ENCODE measurements around the gene ITK.
"Not testable (repeated sequence)": the region's sequence is repeated elsewhere in the genome, so short reads cannot be mapped to it uniquely, and the experiment has no call there.

The ITK gene

DNA sequence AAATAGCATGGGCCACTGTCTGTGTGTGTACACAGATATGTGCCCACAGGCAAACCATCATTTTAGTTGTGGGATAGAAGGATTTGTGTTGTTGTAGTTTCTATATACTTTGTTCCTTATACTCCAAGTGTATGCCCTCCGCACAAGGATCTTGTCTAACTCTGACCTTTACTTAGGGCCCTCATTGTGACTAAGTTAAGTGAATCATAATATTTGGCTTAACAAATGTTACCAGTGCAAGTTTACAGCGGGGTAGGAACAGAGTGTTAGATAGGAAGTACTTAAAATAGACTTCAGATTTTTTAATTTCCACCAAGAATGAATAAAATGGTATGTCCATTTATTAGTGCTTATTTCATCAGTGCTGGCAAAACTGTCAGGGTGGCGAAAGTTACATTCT lies 55.8 kb downstream of the ITK start:
- no peak for TF ChIP-seq FOXP2 (optimal IDR thresholded peaks at IDR 0.05; ENCODE audit: control extremely low read depth, extremely low read length, insufficient read depth)
- no peak for TF ChIP-seq EZH2 (IDR thresholded peaks at IDR 0.05)
- TF ChIP-seq POLR2AphosphoS5 (IDR thresholded peaks at IDR 0.05; ENCODE audit: borderline replicate concordance, low read depth, low read length): no peak
- DNase-seq (ENCODE audit: low read depth, low spot score): no peak
- no peaks in the 10 kb centered on the region for H3K36me3 ChIP-seq (ENCODE audit: insufficient read depth, low read length)

DNA sequence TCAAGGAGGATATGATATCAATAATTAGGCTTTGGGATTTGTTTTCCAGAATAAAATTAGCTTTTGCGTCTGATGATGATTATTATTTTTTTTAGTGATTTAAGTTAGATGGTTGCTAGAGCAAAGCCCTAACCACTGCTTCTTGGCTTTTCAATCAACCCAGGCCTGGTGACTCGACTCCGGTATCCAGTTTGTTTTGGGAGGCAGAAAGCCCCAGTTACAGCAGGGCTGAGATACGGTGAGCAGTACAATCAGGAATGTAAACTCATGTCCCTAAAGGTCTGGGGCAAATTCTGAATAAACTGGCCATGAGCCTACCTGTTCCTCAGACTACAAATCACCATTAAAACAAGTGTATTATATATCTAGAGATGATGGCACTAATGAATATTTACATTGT lies 60.8 kb downstream of the ITK start:
- no peak overlapping the region for H3K27ac ChIP-seq
- H3K4me3 ChIP-seq: no peak overlapping the region
- H3K36me3 ChIP-seq (ENCODE audit: insufficient read depth, low read length): no peaks in the 10 kb centered on the region
- no peak for DNase-seq (ENCODE audit: low read depth, low spot score)
- no peaks in the 10 kb centered on the region for H3K9me3 ChIP-seq (ENCODE audit: low read depth, low read length)
- TF ChIP-seq FOXP2 (optimal IDR thresholded peaks at IDR 0.05; ENCODE audit: control extremely low read depth, extremely low read length, insufficient read depth) (no peak), EZH2 (IDR thresholded peaks at IDR 0.05) (no peak), POLR2AphosphoS5 (IDR thresholded peaks at IDR 0.05; ENCODE audit: borderline replicate concordance, low read depth, low read length) (no peak)
- no peak overlapping the region for H3K9ac ChIP-seq (ENCODE audit: insufficient read length)

More for the DNA sequence above, 55.8 kb downstream of the ITK start:
- Histone ChIP-seq H3K27ac (no peak overlapping the region), H3K9me3 (ENCODE audit: low read depth, low read length) (no peaks in the 10 kb centered on the region), H3K9ac (ENCODE audit: insufficient read length) (no peak overlapping the region), H3K4me3 (no peak overlapping the region)

- not testable (repeated sequence) for H3K4me3 ChIP-seq; DNase-seq (ENCODE audit: low read depth, low spot score); H3K9ac ChIP-seq (ENCODE audit: insufficient read length); H3K27ac ChIP-seq; H3K9me3 ChIP-seq (ENCODE audit: low read depth, low read length); H3K36me3 ChIP-seq (ENCODE audit: insufficient read depth, low read length)
Observed at GRCh38 chr5:157244704-157245103, 64.1 kb downstream of the ITK start.

GRCh38 chr5:157245476-157245875 lies 64.8 kb downstream of the ITK start:
- DNase-seq (ENCODE audit: low read depth, low spot score): no peak
- Histone ChIP-seq H3K9ac (ENCODE audit: insufficient read length) (no peak overlapping the region), H3K27ac (no peak overlapping the region), H3K4me3 (no peak overlapping the region), H3K9me3 (ENCODE audit: low read depth, low read length) (no peaks in the 10 kb centered on the region), H3K36me3 (ENCODE audit: insufficient read depth, low read length) (no peaks in the 10 kb centered on the region)
- TF ChIP-seq POLR2AphosphoS5 (IDR thresholded peaks at IDR 0.05; ENCODE audit: borderline replicate concordance, low read depth, low read length) (no peak), FOXP2 (optimal IDR thresholded peaks at IDR 0.05; ENCODE audit: control extremely low read depth, extremely low read length, insufficient read depth) (no peak), EZH2 (IDR thresholded peaks at IDR 0.05) (no peak)

DNA sequence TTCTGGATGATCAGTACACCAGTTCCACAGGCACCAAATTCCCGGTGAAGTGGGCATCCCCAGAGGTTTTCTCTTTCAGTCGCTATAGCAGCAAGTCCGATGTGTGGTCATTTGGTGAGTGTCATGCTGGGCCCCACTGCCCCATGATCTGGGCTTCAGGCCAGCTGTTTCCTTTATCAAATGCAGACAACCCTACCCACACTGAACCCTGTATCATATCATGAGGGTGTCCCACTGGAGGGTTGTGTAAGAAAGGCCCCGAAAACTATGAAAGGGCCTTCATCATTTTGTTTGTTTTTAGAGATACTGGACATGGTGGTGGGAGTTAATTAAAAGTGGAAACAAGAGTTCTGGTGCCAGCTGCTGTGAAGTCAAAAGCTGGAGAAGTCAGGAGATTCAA lies 65.2 kb downstream of the ITK start:
- no peak for TF ChIP-seq POLR2AphosphoS5 (IDR thresholded peaks at IDR 0.05; ENCODE audit: borderline replicate concordance, low read depth, low read length)
- TF ChIP-seq FOXP2 (optimal IDR thresholded peaks at IDR 0.05; ENCODE audit: control extremely low read depth, extremely low read length, insufficient read depth): no peak
- TF ChIP-seq EZH2 (IDR thresholded peaks at IDR 0.05): no peak
- Histone ChIP-seq H3K4me3 (no peak overlapping the region), H3K27ac (no peak overlapping the region), H3K36me3 (ENCODE audit: insufficient read depth, low read length) (no peaks in the 10 kb centered on the region), H3K9ac (ENCODE audit: insufficient read length) (no peak overlapping the region), H3K9me3 (ENCODE audit: low read depth, low read length) (no peaks in the 10 kb centered on the region)
- DNase-seq (ENCODE audit: low read depth, low spot score): no peak

DNA sequence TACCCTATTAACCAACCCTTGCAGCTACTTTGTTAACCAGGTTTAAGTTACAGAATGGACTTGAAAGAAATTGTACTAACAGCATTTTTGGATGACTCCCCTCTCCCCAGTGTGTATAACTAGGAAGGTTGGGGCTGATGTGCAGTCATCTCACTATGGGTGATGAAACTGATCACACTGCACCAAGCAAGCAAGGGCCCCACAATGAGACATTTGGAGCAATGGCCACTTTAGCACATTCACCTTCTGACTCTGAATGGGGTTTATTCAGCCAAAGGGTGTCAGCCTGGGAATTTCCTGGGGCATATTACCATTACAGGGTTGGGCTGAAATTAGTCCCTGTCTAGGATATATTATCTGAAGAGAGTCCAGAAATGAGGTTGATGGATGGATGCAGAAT lies 66.6 kb downstream of the ITK start:
- H3K27ac ChIP-seq: no peak overlapping the region
- no peaks in the 10 kb centered on the region for H3K36me3 ChIP-seq (ENCODE audit: insufficient read depth, low read length)
- H3K9me3 ChIP-seq (ENCODE audit: low read depth, low read length): no peaks in the 10 kb centered on the region
- no peak for TF ChIP-seq EZH2 (IDR thresholded peaks at IDR 0.05)
- TF ChIP-seq FOXP2 (optimal IDR thresholded peaks at IDR 0.05; ENCODE audit: control extremely low read depth, extremely low read length, insufficient read depth): no peak
- no peak for TF ChIP-seq POLR2AphosphoS5 (IDR thresholded peaks at IDR 0.05; ENCODE audit: borderline replicate concordance, low read depth, low read length)
- DNase-seq (ENCODE audit: low read depth, low spot score): no peak
- no peak overlapping the region for H3K4me3 ChIP-seq
- no peak overlapping the region for H3K9ac ChIP-seq (ENCODE audit: insufficient read length)

GRCh38 chr5:157248821-157249470 lies 68.3 kb downstream of the ITK start:
- TF ChIP-seq POLR2AphosphoS5 (IDR thresholded peaks at IDR 0.05; ENCODE audit: borderline replicate concordance, low read depth, low read length) (no peak), EZH2 (IDR thresholded peaks at IDR 0.05) (no peak), FOXP2 (optimal IDR thresholded peaks at IDR 0.05; ENCODE audit: control extremely low read depth, extremely low read length, insufficient read depth) (no peak)

GRCh38 chr5:157252711-157253465 lies 72.2 kb downstream of the ITK start:
- TF ChIP-seq POLR2AphosphoS5 (IDR thresholded peaks at IDR 0.05; ENCODE audit: borderline replicate concordance, low read depth, low read length): no peak
- TF ChIP-seq EZH2 (IDR thresholded peaks at IDR 0.05): no peak
- no peaks in the 10 kb centered on the region for H3K36me3 ChIP-seq (ENCODE audit: insufficient read depth, low read length)
- no peak for DNase-seq (ENCODE audit: low read depth, low spot score)
- no peak overlapping the region for H3K27ac ChIP-seq
- no peaks in the 10 kb centered on the region for H3K9me3 ChIP-seq (ENCODE audit: low read depth, low read length)
- H3K4me3 ChIP-seq: no peak overlapping the region
- no peak overlapping the region for H3K9ac ChIP-seq (ENCODE audit: insufficient read length)

More at GRCh38 chr5:157248821-157249470, 68.3 kb downstream of the ITK start:
- no peaks in the 10 kb centered on the region for H3K9me3 ChIP-seq (ENCODE audit: low read depth, low read length)
- H3K36me3 ChIP-seq (ENCODE audit: insufficient read depth, low read length): no peaks in the 10 kb centered on the region
- no peak for DNase-seq (ENCODE audit: low read depth, low spot score)
- H3K27ac ChIP-seq: no peak overlapping the region
- no peak overlapping the region for H3K4me3 ChIP-seq
- no peak overlapping the region for H3K9ac ChIP-seq (ENCODE audit: insufficient read length)

- TF ChIP-seq POLR2AphosphoS5 (IDR thresholded peaks at IDR 0.05; ENCODE audit: borderline replicate concordance, low read depth, low read length): no peak
- no peak for TF ChIP-seq FOXP2 (optimal IDR thresholded peaks at IDR 0.05; ENCODE audit: control extremely low read depth, extremely low read length, insufficient read depth)
- TF ChIP-seq EZH2 (IDR thresholded peaks at IDR 0.05): no peak
- no peak overlapping the region for H3K9ac ChIP-seq (ENCODE audit: insufficient read length)
- H3K27ac ChIP-seq: no peak overlapping the region
- DNase-seq (ENCODE audit: low read depth, low spot score): no peak
- no peaks in the 10 kb centered on the region for H3K9me3 ChIP-seq (ENCODE audit: low read depth, low read length)
- H3K4me3 ChIP-seq: no peak overlapping the region
- no peaks in the 10 kb centered on the region for H3K36me3 ChIP-seq (ENCODE audit: insufficient read depth, low read length)
Observed at GRCh38 chr5:157253547-157253946, 72.9 kb downstream of the ITK start.
